SH-SY5Y (cell line): Measurements from ENCODE around the gene LINC01488.

ENCODE experiments used
- GATA2 ChIP-seq: IDR thresholded peaks from 2 replicates; pipeline ENCODE4 v1.6.1; 2011; ENCODE audit warnings: mild to moderate bottlenecking, low read depth, low read length
- GATA3 ChIP-seq: IDR thresholded peaks from 2 replicates; pipeline ENCODE4 v1.6.1; 2011; ENCODE audit warnings: low read depth, mild to moderate bottlenecking, low read length, moderate library complexity

- TF ChIP-seq GATA2 (no peak), GATA3 (no peak)
Observed at GRCh38 chr11:69539416-69540117, 58.1 kb downstream of the LINC01488 start.
